ENCODE data around the gene SDK2. TPM values are rescaled to one million over a fixed set of nuclear protein-coding genes. Genes with fewer than 3 reads are reported as not detected.

Gene SDK2
- total and polyA plus RNA-seq, 2 of the 4 experiments (the other 2 are of a cell fraction), result under 0.01 to 0.03 TPM

DNA sequence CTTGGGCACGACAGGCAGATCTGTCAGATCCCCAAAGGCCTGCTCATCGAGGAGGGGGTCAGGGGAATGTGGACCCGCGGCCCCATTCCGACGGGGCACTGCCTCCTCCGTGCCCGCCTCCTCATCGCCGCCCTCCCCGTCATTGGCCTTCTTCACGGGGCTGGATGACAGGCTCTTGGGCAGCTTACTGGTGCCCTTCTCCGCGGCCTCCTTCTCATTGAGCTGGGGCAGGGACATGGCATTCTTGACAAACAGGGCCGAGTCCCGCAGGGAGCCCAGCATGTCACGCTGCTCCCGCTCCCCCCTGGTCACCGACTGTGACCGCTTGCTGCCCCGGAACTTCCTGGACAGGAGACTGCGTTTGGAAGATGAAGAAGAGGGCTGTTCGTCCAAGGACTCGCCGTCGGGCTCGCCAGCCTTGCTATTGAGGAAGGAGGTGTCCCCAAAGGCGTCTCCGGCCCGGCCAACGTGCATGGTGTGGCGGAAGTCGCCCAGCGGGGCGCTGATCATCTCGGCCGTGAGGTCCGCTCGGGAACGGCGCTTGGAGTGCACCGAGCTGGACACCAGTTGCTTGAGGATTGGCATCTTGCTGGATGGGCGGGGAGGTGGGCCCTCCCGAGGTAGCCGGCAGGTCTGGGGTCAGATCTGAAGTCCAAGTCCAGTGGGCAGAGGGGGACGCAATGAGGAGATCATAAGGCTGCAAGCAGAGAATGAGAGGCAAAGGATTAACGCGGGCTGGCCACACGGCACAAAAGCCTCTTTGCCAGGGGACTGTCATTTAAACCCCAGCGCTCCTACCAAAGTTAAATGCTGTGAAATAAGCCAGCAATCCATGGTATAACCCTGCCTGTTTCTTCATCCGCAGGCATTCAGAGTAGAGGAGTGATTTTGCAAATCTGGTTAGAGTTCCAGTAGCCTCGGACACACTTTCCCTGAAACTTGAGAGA lies 358.1 kb downstream of the SDK2 start:
- Histone ChIP-seq H3K4ac (ENCODE audit: low read depth, low read length) (peak overlapping the region; percentile 43; the same call in 1 of the 2 replicates), H2BK15ac (ENCODE audit: low read depth, low read length) (no peak overlapping the region), H3K36me3 (ENCODE audit: control insufficient read depth, insufficient read depth, low read length) (peaks cover 39% of the 10 kb centered on the region), H3K4me2 (ENCODE audit: low read depth, low read length) (no peak overlapping the region), H3K18ac (ENCODE audit: low read depth, low read length) (no peak overlapping the region), H2AK5ac (ENCODE audit: low read depth, low read length) (no peak overlapping the region), H3K56ac (ENCODE audit: extremely low read depth, insufficient read depth, low read length) (no peak overlapping the region), H3K4me3 (ENCODE audit: insufficient read depth, low read depth, low read length) (no peak overlapping the region), H2BK20ac (ENCODE audit: low read depth, low read length) (peak overlapping the region; percentile 35; the same call in 1 of the 2 replicates), H3K23ac (ENCODE audit: low read depth, low read length) (0 out of 2 replicates have a peak overlapping the region, but pooled peaks have one; percentile 25), H3K27ac (ENCODE audit: insufficient read depth, low read length) (no peak overlapping the region), H3K9me3 (ENCODE audit: control insufficient read depth, insufficient read depth, low read length) (no peaks in the 10 kb centered on the region), H4K20me1 (ENCODE audit: insufficient read depth, low read length) (peaks cover 69% of the 10 kb centered on the region), H3K14ac (replicated peaks; ENCODE audit: low read depth, low read length) (no peak overlapping the region), H2BK5ac (ENCODE audit: low read depth, low read length, poor library complexity, severe bottlenecking) (no peak overlapping the region), H2BK120ac (ENCODE audit: low read depth, low read length) (no peak overlapping the region), H3K9ac (ENCODE audit: low read depth, low read length) (no peak overlapping the region), H3K4me1 (ENCODE audit: control insufficient read depth, insufficient read depth, low read length) (peaks cover 27% of the 10 kb centered on the region), H2AFZ (replicated peaks; ENCODE audit: low read length, poor library complexity) (no peak overlapping the region), H3K27me3 (ENCODE audit: control insufficient read depth, insufficient read depth, low read length) (no peaks in the 10 kb centered on the region), H3K9me1 (ENCODE audit: insufficient read depth, low read length) (peaks cover 23% of the 10 kb centered on the region), H4K5ac (ENCODE audit: low read depth, low read length) (no peak overlapping the region), H4K91ac (ENCODE audit: insufficient read depth, low read depth, low read length) (no peak overlapping the region), H3K79me1 (ENCODE audit: low read depth in 1 of 2, low read length in 2 of 2) (peaks cover 40 to 94% of the 10 kb centered on the region in 2 experiments), H2AK9ac (replicated peaks; ENCODE audit: low read depth, low read length, poor library complexity) (no peak overlapping the region), H4K8ac (ENCODE audit: low read depth in 2 of 2, low read length in 2 of 2) (no peak overlapping the region)
- dilution Hi-C loops (cut with HindIII; ENCODE audit: low sequenced_read_pairs, unreplicated experiment), result no loop called here
- in situ Hi-C loops (cut with MboI; ENCODE audit: low sequenced_read_pairs), result no loop called here
- BruUV-seq (replicated peaks), result no TSS peak
- DNase-seq, result no peak
- WGBS, 2 experiments (ENCODE audit: extremely low coverage in 2 of 2, insufficient read length in 1 of 2), result 90% methylated on average over 36 of the region's 52 CpGs; no CpG with 5 or more reads in 1 of the 2 experiments
- ChIA-PET CTCF (no interaction called here), POLR2A (ENCODE audit: unreplicated experiment) (no interaction called here)
- no peak for ATAC-seq (ENCODE audit: low read depth)
- intact Hi-C loops (cut with micrococcal nuclease), result no loop called here
- TF ChIP-seq BHLHE40 (IDR thresholded peaks at IDR 0.05; ENCODE audit: low read depth, low read length) (no peak), CEBPB (IDR thresholded peaks at IDR 0.05; ENCODE audit: low read depth, low read length) (no peak), FOS (IDR thresholded peaks at IDR 0.05; ENCODE audit: low read depth, low read length) (no peak), RAD21 (IDR thresholded peaks at IDR 0.05; ENCODE audit: low read length) (no peak), MXI1 (IDR thresholded peaks at IDR 0.05; ENCODE audit: borderline replicate concordance, low read depth, low read length) (no peak), CHD1 (IDR thresholded peaks at IDR 0.05; ENCODE audit: low read depth, low read length) (no peak), SMC3 (IDR thresholded peaks at IDR 0.05; ENCODE audit: low read depth, low read length) (no peak), MAZ (IDR thresholded peaks at IDR 0.05; ENCODE audit: borderline replicate concordance, low read depth, low read length) (no peak), RFX5 (IDR thresholded peaks at IDR 0.05; ENCODE audit: low read depth, low read length) (no peak), MAFK (IDR thresholded peaks at IDR 0.05; ENCODE audit: low read depth, low read length) (no peak), NFE2L2 (IDR thresholded peaks at IDR 0.05; ENCODE audit: low read depth, low read length) (no peak)
- TF ChIP-seq, protein P1, sequence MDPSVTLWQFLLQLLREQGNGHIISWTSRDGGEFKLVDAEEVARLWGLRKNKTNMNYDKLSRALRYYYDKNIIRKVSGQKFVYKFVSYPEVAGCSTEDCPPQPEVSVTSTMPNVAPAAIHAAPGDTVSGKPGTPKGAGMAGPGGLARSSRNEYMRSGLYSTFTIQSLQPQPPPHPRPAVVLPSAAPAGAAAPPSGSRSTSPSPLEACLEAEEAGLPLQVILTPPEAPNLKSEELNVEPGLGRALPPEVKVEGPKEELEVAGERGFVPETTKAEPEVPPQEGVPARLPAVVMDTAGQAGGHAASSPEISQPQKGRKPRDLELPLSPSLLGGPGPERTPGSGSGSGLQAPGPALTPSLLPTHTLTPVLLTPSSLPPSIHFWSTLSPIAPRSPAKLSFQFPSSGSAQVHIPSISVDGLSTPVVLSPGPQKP (IDR thresholded peaks at IDR 0.05; ENCODE audit: borderline replicate concordance, low read depth, low read length), result no peak
- TF ChIP-seq, protein P2, sequence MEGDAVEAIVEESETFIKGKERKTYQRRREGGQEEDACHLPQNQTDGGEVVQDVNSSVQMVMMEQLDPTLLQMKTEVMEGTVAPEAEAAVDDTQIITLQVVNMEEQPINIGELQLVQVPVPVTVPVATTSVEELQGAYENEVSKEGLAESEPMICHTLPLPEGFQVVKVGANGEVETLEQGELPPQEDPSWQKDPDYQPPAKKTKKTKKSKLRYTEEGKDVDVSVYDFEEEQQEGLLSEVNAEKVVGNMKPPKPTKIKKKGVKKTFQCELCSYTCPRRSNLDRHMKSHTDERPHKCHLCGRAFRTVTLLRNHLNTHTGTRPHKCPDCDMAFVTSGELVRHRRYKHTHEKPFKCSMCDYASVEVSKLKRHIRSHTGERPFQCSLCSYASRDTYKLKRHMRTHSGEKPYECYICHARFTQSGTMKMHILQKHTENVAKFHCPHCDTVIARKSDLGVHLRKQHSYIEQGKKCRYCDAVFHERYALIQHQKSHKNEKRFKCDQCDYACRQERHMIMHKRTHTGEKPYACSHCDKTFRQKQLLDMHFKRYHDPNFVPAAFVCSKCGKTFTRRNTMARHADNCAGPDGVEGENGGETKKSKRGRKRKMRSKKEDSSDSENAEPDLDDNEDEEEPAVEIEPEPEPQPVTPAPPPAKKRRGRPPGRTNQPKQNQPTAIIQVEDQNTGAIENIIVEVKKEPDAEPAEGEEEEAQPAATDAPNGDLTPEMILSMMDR (conservative IDR thresholded peaks at IDR 0.05; ENCODE audit: low read depth, low read length), result no peak
- TF ChIP-seq, protein P3, sequence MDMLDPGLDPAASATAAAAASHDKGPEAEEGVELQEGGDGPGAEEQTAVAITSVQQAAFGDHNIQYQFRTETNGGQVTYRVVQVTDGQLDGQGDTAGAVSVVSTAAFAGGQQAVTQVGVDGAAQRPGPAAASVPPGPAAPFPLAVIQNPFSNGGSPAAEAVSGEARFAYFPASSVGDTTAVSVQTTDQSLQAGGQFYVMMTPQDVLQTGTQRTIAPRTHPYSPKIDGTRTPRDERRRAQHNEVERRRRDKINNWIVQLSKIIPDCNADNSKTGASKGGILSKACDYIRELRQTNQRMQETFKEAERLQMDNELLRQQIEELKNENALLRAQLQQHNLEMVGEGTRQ (IDR thresholded peaks at IDR 0.05; ENCODE audit: low read depth, low read length), result no peak
